ENCODE results near the gene GABARAP.

DNA sequence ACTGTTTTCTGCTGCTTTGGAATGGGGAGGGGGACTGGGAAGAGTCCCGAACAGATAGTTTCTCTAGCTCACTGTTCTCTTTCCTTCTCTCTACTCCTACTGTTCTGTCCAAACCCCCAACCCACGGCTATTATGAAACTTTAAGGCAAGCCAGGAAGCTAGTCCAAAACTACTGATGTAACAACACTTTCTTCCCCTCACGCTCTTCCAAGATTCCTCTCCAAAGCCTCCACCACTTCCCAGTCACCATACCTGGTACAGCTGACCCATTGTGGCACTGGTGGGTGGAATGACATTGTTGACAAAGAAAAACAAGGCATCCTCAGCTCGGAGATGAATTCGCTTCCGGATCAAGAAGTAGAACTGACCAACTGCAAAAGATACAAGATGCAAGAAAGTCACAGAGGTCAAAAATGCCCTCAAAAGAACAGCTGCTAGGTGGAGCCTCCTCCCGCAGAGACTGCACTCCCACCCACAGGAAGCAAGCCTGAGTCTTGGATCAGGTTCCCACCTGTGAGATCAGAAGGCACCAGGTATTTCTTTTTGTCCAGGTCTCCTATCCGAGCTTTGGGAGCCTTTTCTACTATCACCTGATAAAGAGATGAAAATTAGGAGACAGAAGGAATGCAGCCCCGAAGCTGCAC, 1.0 kb downstream of the GABARAP start:
- TF ChIP-seq, protein P1, sequence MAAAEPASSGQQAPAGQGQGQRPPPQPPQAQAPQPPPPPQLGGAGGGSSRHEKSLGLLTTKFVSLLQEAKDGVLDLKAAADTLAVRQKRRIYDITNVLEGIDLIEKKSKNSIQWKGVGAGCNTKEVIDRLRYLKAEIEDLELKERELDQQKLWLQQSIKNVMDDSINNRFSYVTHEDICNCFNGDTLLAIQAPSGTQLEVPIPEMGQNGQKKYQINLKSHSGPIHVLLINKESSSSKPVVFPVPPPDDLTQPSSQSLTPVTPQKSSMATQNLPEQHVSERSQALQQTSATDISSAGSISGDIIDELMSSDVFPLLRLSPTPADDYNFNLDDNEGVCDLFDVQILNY (CRISPR knock-in tag; IDR thresholded peaks at IDR 0.05) = no peak
- TF ChIP-seq, protein P2, sequence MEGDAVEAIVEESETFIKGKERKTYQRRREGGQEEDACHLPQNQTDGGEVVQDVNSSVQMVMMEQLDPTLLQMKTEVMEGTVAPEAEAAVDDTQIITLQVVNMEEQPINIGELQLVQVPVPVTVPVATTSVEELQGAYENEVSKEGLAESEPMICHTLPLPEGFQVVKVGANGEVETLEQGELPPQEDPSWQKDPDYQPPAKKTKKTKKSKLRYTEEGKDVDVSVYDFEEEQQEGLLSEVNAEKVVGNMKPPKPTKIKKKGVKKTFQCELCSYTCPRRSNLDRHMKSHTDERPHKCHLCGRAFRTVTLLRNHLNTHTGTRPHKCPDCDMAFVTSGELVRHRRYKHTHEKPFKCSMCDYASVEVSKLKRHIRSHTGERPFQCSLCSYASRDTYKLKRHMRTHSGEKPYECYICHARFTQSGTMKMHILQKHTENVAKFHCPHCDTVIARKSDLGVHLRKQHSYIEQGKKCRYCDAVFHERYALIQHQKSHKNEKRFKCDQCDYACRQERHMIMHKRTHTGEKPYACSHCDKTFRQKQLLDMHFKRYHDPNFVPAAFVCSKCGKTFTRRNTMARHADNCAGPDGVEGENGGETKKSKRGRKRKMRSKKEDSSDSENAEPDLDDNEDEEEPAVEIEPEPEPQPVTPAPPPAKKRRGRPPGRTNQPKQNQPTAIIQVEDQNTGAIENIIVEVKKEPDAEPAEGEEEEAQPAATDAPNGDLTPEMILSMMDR (IDR thresholded peaks at IDR 0.05) = no peak
- no peak for TF ChIP-seq CREB1 (CRISPR knock-in tag; IDR thresholded peaks at IDR 0.05)
- no peak for TF ChIP-seq EMX1 (CRISPR knock-in tag; IDR thresholded peaks at IDR 0.05)

All from WTC11 (cell line).